ENCODE results near the gene MRFAP1L1. TPM values are rescaled to one million over a fixed set of nuclear protein-coding genes. Genes with fewer than 3 reads are reported as not detected.
"Not testable (repeated sequence)": the region's sequence is repeated elsewhere in the genome, so short reads cannot be mapped to it uniquely, and the experiment has no call there.

The MRFAP1L1 gene
- polyA plus RNA-seq, 1 donor: 64.1 TPM

- H3K36me3 ChIP-seq (ENCODE audit: control insufficient read depth, insufficient read depth, low read length): no peaks in the 10 kb centered on the region
- no CpG with 5 or more reads among the region's 31 CpGs for WGBS (ENCODE audit: insufficient coverage, low lambda C conversion rate)
- no peaks in the 10 kb centered on the region for H3K4me1 ChIP-seq (ENCODE audit: control insufficient read depth, insufficient read depth, low read length)
- DNase-seq: no peak
- H3K27me3 ChIP-seq (ENCODE audit: control insufficient read depth, insufficient read depth, low read length): no peaks in the 10 kb centered on the region
- no peak overlapping the region for H3K27ac ChIP-seq (ENCODE audit: low read length)
- H3K4me3 ChIP-seq (ENCODE audit: low read length): no peak overlapping the region
- no peaks in the 10 kb centered on the region for H3K9me3 ChIP-seq (ENCODE audit: control insufficient read depth, low read depth, low read length)
These were observed 17.6 kb upstream of the MRFAP1L1 start for GRCh38 chr4:6727081-6727942.

- not testable (repeated sequence) for H3K27ac ChIP-seq (ENCODE audit: low read length); H3K36me3 ChIP-seq (ENCODE audit: control insufficient read depth, insufficient read depth, low read length); H3K27me3 ChIP-seq (ENCODE audit: control insufficient read depth, insufficient read depth, low read length); H3K9me3 ChIP-seq (ENCODE audit: control insufficient read depth, low read depth, low read length); H3K4me1 ChIP-seq (ENCODE audit: control insufficient read depth, insufficient read depth, low read length); DNase-seq; H3K4me3 ChIP-seq (ENCODE audit: low read length)
- 90% methylated on average over 5 of the region's 16 CpGs for WGBS (ENCODE audit: insufficient coverage, low lambda C conversion rate)
These were observed 15.8 kb upstream of the MRFAP1L1 start for GRCh38 chr4:6725427-6725961.

GRCh38 chr4:6724421-6725111 is 14.9 kb upstream of the MRFAP1L1 start:
- H3K27ac ChIP-seq (ENCODE audit: low read length): no peak overlapping the region
- peaks cover 5% of the 10 kb centered on the region for H3K4me1 ChIP-seq (ENCODE audit: control insufficient read depth, insufficient read depth, low read length)
- H3K9me3 ChIP-seq (ENCODE audit: control insufficient read depth, low read depth, low read length): no peaks in the 10 kb centered on the region
- no peak for DNase-seq
- H3K4me3 ChIP-seq (ENCODE audit: low read length): no peak overlapping the region
- H3K36me3 ChIP-seq (ENCODE audit: control insufficient read depth, insufficient read depth, low read length): no peaks in the 10 kb centered on the region
- no CpG with 5 or more reads among the region's 21 CpGs for WGBS (ENCODE audit: insufficient coverage, low lambda C conversion rate)
- no peaks in the 10 kb centered on the region for H3K27me3 ChIP-seq (ENCODE audit: control insufficient read depth, insufficient read depth, low read length)

- no peaks in the 10 kb centered on the region for H3K27me3 ChIP-seq (ENCODE audit: control insufficient read depth, insufficient read depth, low read length)
- no peak overlapping the region for H3K4me3 ChIP-seq (ENCODE audit: low read length)
- H3K36me3 ChIP-seq (ENCODE audit: control insufficient read depth, insufficient read depth, low read length): no peaks in the 10 kb centered on the region
- no peaks in the 10 kb centered on the region for H3K9me3 ChIP-seq (ENCODE audit: control insufficient read depth, low read depth, low read length)
- WGBS (ENCODE audit: insufficient coverage, low lambda C conversion rate): no CpG with 5 or more reads among the region's 8 CpGs
- no peak for DNase-seq
- peaks cover 5% of the 10 kb centered on the region for H3K4me1 ChIP-seq (ENCODE audit: control insufficient read depth, insufficient read depth, low read length)
- no peak overlapping the region for H3K27ac ChIP-seq (ENCODE audit: low read length)
These were observed 14.2 kb upstream of the MRFAP1L1 start for GRCh38 chr4:6723851-6724250.

- peaks cover 5% of the 10 kb centered on the region for H3K4me1 ChIP-seq (ENCODE audit: control insufficient read depth, insufficient read depth, low read length)
- no peak overlapping the region for H3K27ac ChIP-seq (ENCODE audit: low read length)
- no peak for DNase-seq
- no peaks in the 10 kb centered on the region for H3K27me3 ChIP-seq (ENCODE audit: control insufficient read depth, insufficient read depth, low read length)
- H3K36me3 ChIP-seq (ENCODE audit: control insufficient read depth, insufficient read depth, low read length): no peaks in the 10 kb centered on the region
- H3K4me3 ChIP-seq (ENCODE audit: low read length): no peak overlapping the region
- no CpG with 5 or more reads among the region's 12 CpGs for WGBS (ENCODE audit: insufficient coverage, low lambda C conversion rate)
- no peaks in the 10 kb centered on the region for H3K9me3 ChIP-seq (ENCODE audit: control insufficient read depth, low read depth, low read length)
These were observed 13.2 kb upstream of the MRFAP1L1 start for GRCh38 chr4:6722891-6723290.

- H3K36me3 ChIP-seq (ENCODE audit: control insufficient read depth, insufficient read depth, low read length): no peaks in the 10 kb centered on the region
- WGBS (ENCODE audit: insufficient coverage, low lambda C conversion rate): no CpG with 5 or more reads among the region's 10 CpGs
- H3K27ac ChIP-seq (ENCODE audit: low read length): no peak overlapping the region
- no peak overlapping the region for H3K4me3 ChIP-seq (ENCODE audit: low read length)
- DNase-seq: no peak
- peaks cover 2% of the 10 kb centered on the region for H3K9me3 ChIP-seq (ENCODE audit: control insufficient read depth, low read depth, low read length)
- H3K27me3 ChIP-seq (ENCODE audit: control insufficient read depth, insufficient read depth, low read length): no peaks in the 10 kb centered on the region
- peaks cover 5% of the 10 kb centered on the region for H3K4me1 ChIP-seq (ENCODE audit: control insufficient read depth, insufficient read depth, low read length)
These were observed 11.5 kb upstream of the MRFAP1L1 start for GRCh38 chr4:6721121-6721520.

- Histone ChIP-seq H3K4me1 (ENCODE audit: control insufficient read depth, insufficient read depth, low read length) (peaks cover 9% of the 10 kb centered on the region), H3K27ac (ENCODE audit: low read length) (no peak overlapping the region), H3K9me3 (ENCODE audit: control insufficient read depth, low read depth, low read length) (peaks cover 2% of the 10 kb centered on the region), H3K4me3 (ENCODE audit: low read length) (no peak overlapping the region), H3K36me3 (ENCODE audit: control insufficient read depth, insufficient read depth, low read length) (no peaks in the 10 kb centered on the region), H3K27me3 (ENCODE audit: control insufficient read depth, insufficient read depth, low read length) (no peaks in the 10 kb centered on the region)
- no CpG with 5 or more reads among the region's 14 CpGs for WGBS (ENCODE audit: insufficient coverage, low lambda C conversion rate)
- peak; percentile 58 to 59 for DNase-seq
These were observed 10.6 kb upstream of the MRFAP1L1 start for GRCh38 chr4:6720202-6720699.

- peaks cover 9% of the 10 kb centered on the region for H3K4me1 ChIP-seq (ENCODE audit: control insufficient read depth, insufficient read depth, low read length)
- no peaks in the 10 kb centered on the region for H3K27me3 ChIP-seq (ENCODE audit: control insufficient read depth, insufficient read depth, low read length)
- no peak overlapping the region for H3K4me3 ChIP-seq (ENCODE audit: low read length)
- DNase-seq: no peak
- peaks cover 2% of the 10 kb centered on the region for H3K9me3 ChIP-seq (ENCODE audit: control insufficient read depth, low read depth, low read length)
- no peaks in the 10 kb centered on the region for H3K36me3 ChIP-seq (ENCODE audit: control insufficient read depth, insufficient read depth, low read length)
- no peak overlapping the region for H3K27ac ChIP-seq (ENCODE audit: low read length)
- WGBS (ENCODE audit: insufficient coverage, low lambda C conversion rate): 80% methylated on average over 1 of the region's 8 CpGs
These were observed 10.0 kb upstream of the MRFAP1L1 start for GRCh38 chr4:6719611-6720179.

GRCh38 chr4:6718932-6719610 is 9.4 kb upstream of the MRFAP1L1 start:
- Histone ChIP-seq H3K27ac (ENCODE audit: low read length) (no peak overlapping the region), H3K4me3 (ENCODE audit: low read length) (no peak overlapping the region), H3K27me3 (ENCODE audit: control insufficient read depth, insufficient read depth, low read length) (no peaks in the 10 kb centered on the region), H3K9me3 (ENCODE audit: control insufficient read depth, low read depth, low read length) (peaks cover 2% of the 10 kb centered on the region), H3K36me3 (ENCODE audit: control insufficient read depth, insufficient read depth, low read length) (no peaks in the 10 kb centered on the region), H3K4me1 (ENCODE audit: control insufficient read depth, insufficient read depth, low read length) (peaks cover 9% of the 10 kb centered on the region)
- no CpG with 5 or more reads among the region's 7 CpGs for WGBS (ENCODE audit: insufficient coverage, low lambda C conversion rate)
- DNase-seq: no peak
